BLaER1 treated with 17β-estradiol and CSF1 and Interleukin-3, amounts not matched to agents 10 nM and 100 nM (cell line): ENCODE measurements around the gene E2F4.

Experiments used
- H3K27ac ChIP-seq, 11 experiments: shearing (Covaris generic); formaldehyde crosslinking; 2 replicates each; pipeline ENCODE4 v1.8.1; 2022
- H3K27me3 ChIP-seq, 11 experiments: shearing (Covaris generic); formaldehyde crosslinking; 2 replicates each; pipeline ENCODE4 v1.8.1; 2022
- H3K36me3 ChIP-seq, 11 experiments: shearing (Covaris generic); formaldehyde crosslinking; 2 replicates each; pipeline ENCODE4 v1.8.1; 2022
- H3K4me1 ChIP-seq, 10 experiments: shearing (Covaris generic); formaldehyde crosslinking; 2 replicates each; pipeline ENCODE4 v1.8.1; 2022
- H3K4me2 ChIP-seq, 11 experiments: shearing (Covaris generic); formaldehyde crosslinking; 2 replicates each; pipeline ENCODE4 v1.8.1; 2022
- H3K4me3 ChIP-seq, 10 experiments: shearing (Covaris generic); formaldehyde crosslinking; 2 replicates each; pipeline ENCODE4 v1.8.1; 2022
- H3K9ac ChIP-seq, 11 experiments: shearing (Covaris generic); formaldehyde crosslinking; 2 replicates each; pipeline ENCODE4 v1.8.1; 2022
- H3K9me3 ChIP-seq, 11 experiments: shearing (Covaris generic); formaldehyde crosslinking; replicated peaks in 1 of 11; 2 replicates each; pipeline ENCODE4 v1.8.1; 2022
- H4K20me1 ChIP-seq, 11 experiments: shearing (Covaris generic); formaldehyde crosslinking; 2 replicates each; pipeline ENCODE4 v1.8.1; 2022
- Cebpa-rat ChIP-seq, 11 experiments: shearing (Covaris generic); IDR thresholded peaks; 2 replicates each; pipeline ENCODE4 v1.8.1; 2022

E2F4 gene

DNA sequence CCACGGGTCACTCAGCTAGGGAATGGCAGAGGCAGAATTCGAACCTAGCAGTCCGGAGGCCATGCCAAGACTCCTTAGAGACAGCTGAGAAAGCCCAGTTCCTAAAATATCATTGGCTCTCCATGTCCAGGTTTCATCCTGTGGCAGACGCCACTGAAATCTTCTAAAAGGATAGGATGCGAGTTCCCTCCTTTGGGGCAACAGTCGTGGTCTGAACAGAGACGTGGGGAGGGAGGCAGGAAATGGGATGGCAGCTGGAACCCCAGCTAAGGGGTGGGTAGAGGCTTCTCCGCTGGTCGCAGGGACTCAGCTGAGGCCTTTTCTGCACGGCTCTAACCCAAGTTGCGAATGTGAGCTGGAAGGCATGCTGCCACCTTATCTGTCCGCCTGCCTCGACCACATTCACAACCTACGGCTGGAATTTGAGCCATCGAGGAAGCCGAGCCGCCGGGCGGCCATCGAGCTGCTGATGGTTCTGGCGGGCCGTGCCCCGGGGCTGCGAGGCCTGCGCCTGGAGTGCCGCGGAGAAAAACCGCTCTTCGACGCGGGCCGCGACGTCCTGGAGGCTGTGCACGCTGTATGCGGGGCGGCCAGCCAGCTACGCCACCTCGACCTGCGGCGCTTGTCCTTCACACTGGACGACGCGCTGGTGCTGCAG lies 29.3 kb upstream of the E2F4 start:
- H3K36me3 ChIP-seq: no peaks in the 10 kb centered on the region
- H3K4me2 ChIP-seq: peak overlapping the region; percentile 70 to 97 (median 87)
- TF ChIP-seq Cebpa-rat (IDR thresholded peaks at IDR 0.05): no peak
- peaks cover 45 to 79% (median 58%) of the 10 kb centered on the region in 10 experiments for H3K4me1 ChIP-seq
- H4K20me1 ChIP-seq: peaks cover 28 to 72% (median 60%) of the 10 kb centered on the region in 11 experiments; a peak in 21 of 22 replicates
- H3K9ac ChIP-seq: peak overlapping the region in 3 of 11 experiments; percentile 20 to 47 (median 35); a peak in 1 of 22 replicates
- no peak overlapping the region for H3K27ac ChIP-seq
- H3K27me3 ChIP-seq: peaks cover 53 to 67% (median 67%) of the 10 kb centered on the region in 11 experiments
- no peaks in the 10 kb centered on the region for H3K9me3 ChIP-seq
- H3K4me3 ChIP-seq: peak overlapping the region; percentile 45 to 66 (median 53)

DNA sequence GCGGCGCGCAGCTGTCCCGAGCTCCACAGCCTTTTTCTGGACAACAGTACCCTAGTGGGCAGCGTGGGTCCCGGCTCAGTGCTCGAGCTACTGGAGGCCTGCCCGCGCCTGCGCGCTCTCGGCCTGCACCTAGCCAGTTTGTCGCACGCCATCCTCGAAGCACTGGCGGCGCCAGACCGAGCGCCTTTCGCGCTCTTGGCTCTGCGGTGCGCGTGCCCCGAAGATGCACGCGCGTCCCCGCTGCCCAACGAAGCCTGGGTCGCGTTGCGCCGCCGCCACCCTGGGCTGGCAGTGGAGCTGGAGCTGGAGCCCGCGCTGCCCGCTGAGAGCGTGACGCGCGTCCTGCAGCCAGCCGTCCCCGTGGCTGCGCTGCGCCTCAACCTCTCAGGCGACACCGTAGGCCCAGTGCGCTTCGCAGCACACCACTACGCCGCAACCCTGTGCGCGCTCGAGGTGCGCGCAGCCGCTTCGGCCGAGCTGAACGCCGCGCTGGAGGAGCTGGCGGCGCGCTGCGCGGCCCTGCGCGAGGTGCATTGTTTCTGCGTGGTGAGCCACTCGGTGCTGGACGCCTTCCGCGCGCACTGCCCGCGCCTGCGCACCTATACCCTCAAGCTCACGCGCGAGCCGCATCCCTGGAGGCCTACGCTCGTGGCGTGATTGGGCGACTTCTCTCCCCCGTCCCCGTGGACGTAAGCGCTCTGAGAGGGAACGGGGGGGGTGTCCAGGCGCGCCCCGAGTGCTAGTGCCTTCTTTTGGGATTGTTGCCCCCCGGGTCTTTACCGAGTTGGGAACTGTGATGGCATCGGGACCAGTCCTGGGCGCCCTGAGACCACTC lies 28.6 kb upstream of the E2F4 start:
- Histone ChIP-seq H3K9me3 (no peaks in the 10 kb centered on the region), H3K4me2 (peak overlapping the region; percentile 70 to 97 (median 87)), H3K9ac (peak overlapping the region in 10 of 11 experiments; percentile 9 to 51 (median 23); a peak in 10 of 22 replicates), H3K27me3 (peaks cover 53 to 75% (median 74%) of the 10 kb centered on the region in 11 experiments), H3K4me3 (peak overlapping the region; percentile 45 to 66 (median 53)), H4K20me1 (peaks cover 21 to 66% (median 52%) of the 10 kb centered on the region in 11 experiments; a peak in 20 of 22 replicates), H3K4me1 (peaks cover 38 to 78% (median 53%) of the 10 kb centered on the region in 10 experiments), H3K27ac (no peak overlapping the region), H3K36me3 (no peaks in the 10 kb centered on the region)
- TF ChIP-seq Cebpa-rat (IDR thresholded peaks at IDR 0.05): no peak

- peaks cover 53 to 82% (median 81%) of the 10 kb centered on the region in 11 experiments for H3K27me3 ChIP-seq
- H3K4me1 ChIP-seq: peaks cover 37 to 78% (median 53%) of the 10 kb centered on the region in 10 experiments
- peak overlapping the region; percentile 70 to 97 (median 87) for H3K4me2 ChIP-seq
- H3K9ac ChIP-seq: peak overlapping the region in 10 of 11 experiments; percentile 9 to 51 (median 23); a peak in 12 of 22 replicates
- H3K27ac ChIP-seq: no peak overlapping the region
- TF ChIP-seq Cebpa-rat (IDR thresholded peaks at IDR 0.05): no peak
- no peaks in the 10 kb centered on the region for H3K36me3 ChIP-seq
- peak overlapping the region; percentile 45 to 66 (median 53) for H3K4me3 ChIP-seq
- H4K20me1 ChIP-seq: peaks cover 18 to 59% (median 46%) of the 10 kb centered on the region in 11 experiments; a peak in 20 of 22 replicates
- no peaks in the 10 kb centered on the region for H3K9me3 ChIP-seq
Observed at GRCh38 chr16:67163999-67164558, 27.9 kb upstream of the E2F4 start.

- peak within 1 kb of the TSS; percentile 70 to 97 (median 87) for H3K4me2 ChIP-seq
- no peak within 1 kb of the TSS; a peak in 1 of 22 replicates for H3K27ac ChIP-seq
- peak within 1 kb of the TSS in 10 of 11 experiments; percentile 9 to 69 (median 30); a peak in 12 of 22 replicates for H3K9ac ChIP-seq
Observed at GRCh38 chr16:67164599-67165061, 27.3 kb upstream of the E2F4 start, which contains the start of gene HSF4. TSS of gene HSF4 (plus strand) at chr16:67164745. CDS start at chr16:67164812, 67 bp downstream.

GRCh38 chr16:67165121-67166078 lies 26.6 kb upstream of the E2F4 start:
- Histone ChIP-seq H3K4me1 (peaks cover 46 to 89% (median 63%) of the 10 kb centered on the region in 10 experiments), H3K36me3 (no peaks in the 10 kb centered on the region), H3K9ac (peak overlapping the region in 3 of 11 experiments; percentile 31 to 69 (median 41); a peak in 3 of 22 replicates), H3K27ac (no peak overlapping the region; a peak in 1 of 22 replicates), H3K4me3 (peak overlapping the region in 6 of 10 experiments; percentile 36 to 66 (median 47); a peak in 6 of 20 replicates), H3K4me2 (peak overlapping the region; percentile 68 to 97 (median 85); a peak in 18 of 22 replicates), H3K27me3 (peaks cover 53 to 87% (median 82%) of the 10 kb centered on the region in 11 experiments), H4K20me1 (peaks cover 18 to 55% (median 44%) of the 10 kb centered on the region in 11 experiments; a peak in 20 of 22 replicates), H3K9me3 (no peaks in the 10 kb centered on the region)
- TF ChIP-seq Cebpa-rat (IDR thresholded peaks at IDR 0.05): no peak

More at GRCh38 chr16:67164599-67165061, 27.3 kb upstream of the E2F4 start, which contains the start of gene HSF4:
- Histone ChIP-seq H3K36me3 (no peaks in the 10 kb centered on the region), H4K20me1 (peaks cover 18 to 55% (median 44%) of the 10 kb centered on the region in 11 experiments; a peak in 20 of 22 replicates), H3K9me3 (no peaks in the 10 kb centered on the region), H3K27me3 (peaks cover 53 to 87% (median 82%) of the 10 kb centered on the region in 11 experiments), H3K4me3 (peak within 1 kb of the TSS; percentile 45 to 66 (median 53)), H3K4me1 (peaks cover 40 to 84% (median 56%) of the 10 kb centered on the region in 10 experiments)
- no peak for TF ChIP-seq Cebpa-rat (IDR thresholded peaks at IDR 0.05)

GRCh38 chr16:67166110-67166547 lies 25.8 kb upstream of the E2F4 start:
- TF ChIP-seq Cebpa-rat (IDR thresholded peaks at IDR 0.05): no peak
- Histone ChIP-seq H3K4me1 (peaks cover 50 to 92% (median 65%) of the 10 kb centered on the region in 10 experiments), H3K4me2 (peak overlapping the region in 3 of 11 experiments; percentile 48 to 97 (median 91); a peak in 5 of 22 replicates), H3K4me3 (no peak overlapping the region), H3K27ac (no peak overlapping the region), H3K36me3 (no peaks in the 10 kb centered on the region), H4K20me1 (peaks cover 17 to 55% (median 43%) of the 10 kb centered on the region in 11 experiments; a peak in 20 of 22 replicates), H3K27me3 (peaks cover 53 to 85% (median 80%) of the 10 kb centered on the region in 11 experiments), H3K9me3 (no peaks in the 10 kb centered on the region), H3K9ac (no peak overlapping the region)

DNA sequence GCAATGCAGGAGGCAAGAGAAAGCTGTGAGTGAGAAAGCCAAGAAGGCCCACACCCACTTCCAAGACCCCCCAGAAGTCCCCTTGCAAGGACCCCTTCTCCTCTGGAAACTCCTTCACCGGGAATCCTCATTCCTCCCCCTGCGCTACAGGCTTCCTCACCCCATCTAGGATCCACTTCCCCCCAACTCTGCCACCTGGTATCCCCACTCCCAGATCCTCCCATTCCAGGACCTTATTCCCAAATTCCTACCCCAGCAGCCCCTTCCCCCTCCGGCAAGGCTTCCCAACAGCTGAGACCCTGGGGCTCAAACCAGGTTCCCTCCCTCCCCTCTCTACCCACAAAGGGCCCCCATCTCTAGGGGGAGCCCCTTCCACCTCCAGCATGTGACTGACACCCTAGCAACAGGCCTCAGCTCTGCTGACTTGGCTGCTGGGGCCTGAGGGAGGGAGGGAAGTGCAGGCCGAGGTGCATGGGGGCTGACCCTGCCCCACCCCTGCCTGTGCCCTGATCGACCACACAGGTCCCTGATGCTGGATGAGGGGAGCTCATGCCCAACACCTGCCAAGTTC lies 25.3 kb upstream of the E2F4 start:
- Histone ChIP-seq H3K4me1 (peaks cover 50 to 92% (median 65%) of the 10 kb centered on the region in 10 experiments), H3K4me2 (peak overlapping the region in 4 of 11 experiments; percentile 10 to 97 (median 70); a peak in 7 of 22 replicates), H3K9ac (no peak overlapping the region), H3K36me3 (no peaks in the 10 kb centered on the region), H3K27me3 (peaks cover 47 to 80% (median 74%) of the 10 kb centered on the region in 11 experiments), H4K20me1 (peaks cover 12 to 50% (median 39%) of the 10 kb centered on the region in 11 experiments; a peak in 20 of 22 replicates), H3K4me3 (no peak overlapping the region), H3K9me3 (no peaks in the 10 kb centered on the region), H3K27ac (no peak overlapping the region)
- TF ChIP-seq Cebpa-rat (IDR thresholded peaks at IDR 0.05): no peak
